GM23338 (cell line): ENCODE results near the gene EPB41L4A. TPM values are rescaled to one million over a fixed set of nuclear protein-coding genes. Genes with fewer than 3 reads are reported as not detected.
A peak's percentile ranks its signal among the peaks of the same experiment; 100 is the strongest.
"Not testable (repeated sequence)": the region's sequence is repeated elsewhere in the genome, so short reads cannot be mapped to it uniquely, and the experiment has no call there.

Experiments used
- ATAC-seq: fragments of 200-7000 bp; cut with Tn5 transposase; 3 replicates; pipeline ENCODE4 v1.9.1; 2020
- DNase-seq: peaks from one replicate; pipeline ENCODE4 v3.0.0-alpha.2; 2015; ENCODE audit warnings: low spot score
- H2AFZ ChIP-seq: fragments of 200-600 bp; sonication (generic); 2 replicates; pipeline ENCODE4 v1.8.0; 2016; ENCODE audit warnings: antibody characterized with exemption, mild to moderate bottlenecking, moderate library complexity
- H3F3A ChIP-seq: fragments of 200-600 bp; sonication (generic); replicated peaks from 2 replicates; pipeline ENCODE4 v1.8.0; 2017; ENCODE audit warnings: antibody characterized with exemption, mixed run types, low read depth
- H3K27ac ChIP-seq: fragments of 200-600 bp; sonication (generic); 2 replicates; pipeline ENCODE4 v1.6.1; 2016; ENCODE audit warnings: low read depth
- H3K27me3 ChIP-seq: fragments of 200-600 bp; sonication (generic); 2 replicates; pipeline ENCODE4 v1.8.0; 2016; ENCODE audit warnings: mild to moderate bottlenecking, mixed run types, moderate library complexity; ENCODE audit not compliant: insufficient read depth
- H3K36me3 ChIP-seq: fragments of 200-600 bp; sonication (generic); 2 replicates; pipeline ENCODE4 v1.8.0; 2016; ENCODE audit warnings: mild to moderate bottlenecking; ENCODE audit not compliant: insufficient read depth
- H3K4me1 ChIP-seq: fragments of 200-600 bp; sonication (generic); 2 replicates; pipeline ENCODE4 v1.8.0; 2016; ENCODE audit warnings: mild to moderate bottlenecking, moderate library complexity; ENCODE audit not compliant: insufficient read depth
- H3K4me2 ChIP-seq: fragments of 200-600 bp; sonication (generic); 2 replicates; pipeline ENCODE4 v1.7.1; 2017; ENCODE audit warnings: mixed run types
- H3K4me3 ChIP-seq: fragments of 200-600 bp; sonication (generic); 2 replicates; pipeline ENCODE4 v1.6.1; 2016; ENCODE audit warnings: mixed run types
- H3K79me2 ChIP-seq: fragments of 200-600 bp; sonication (generic); replicated peaks from 2 replicates; pipeline ENCODE4 v1.8.0; 2017; ENCODE audit warnings: mild to moderate bottlenecking; ENCODE audit not compliant: insufficient read depth
- H3K9me2 ChIP-seq: fragments of 200-600 bp; sonication (generic); 2 replicates; pipeline ENCODE4 v1.8.0; 2017; ENCODE audit not compliant: insufficient read depth
- H4K20me1 ChIP-seq: fragments of 200-600 bp; sonication (generic); replicated peaks from 2 replicates; pipeline ENCODE4 v1.8.0; 2017; ENCODE audit warnings: mild to moderate bottlenecking; ENCODE audit not compliant: insufficient read depth
- H3K27ac Mint-ChIP-seq: 2 replicates; pipeline ENCODE4 v1.8.0; 2020; ENCODE audit warnings: inconsistent platforms, mild to moderate bottlenecking, moderate library complexity, mixed read lengths
- H3K27me3 Mint-ChIP-seq: 3 replicates; pipeline ENCODE4 v1.8.0; 2022; ENCODE audit warnings: low read depth, mild to moderate bottlenecking, moderate library complexity, mixed read lengths, inconsistent platforms; ENCODE audit not compliant: insufficient read depth, poor library complexity
- H3K36me3 Mint-ChIP-seq: 3 replicates; pipeline ENCODE4 v1.8.0; 2021; ENCODE audit warnings: low read depth, mild to moderate bottlenecking, inconsistent platforms, moderate library complexity, mixed read lengths
- H3K4me1 Mint-ChIP-seq: 3 replicates; pipeline ENCODE4 v1.8.0; 2020; ENCODE audit warnings: mild to moderate bottlenecking, inconsistent platforms, mixed read lengths
- H3K4me3 Mint-ChIP-seq: 3 replicates; pipeline ENCODE4 v1.8.0; 2021; ENCODE audit warnings: moderate library complexity, mild to moderate bottlenecking, inconsistent platforms, mixed read lengths
- H3K9me3 Mint-ChIP-seq: 3 replicates; pipeline ENCODE4 v1.8.0; 2020; ENCODE audit warnings: moderate library complexity, mild to moderate bottlenecking, inconsistent platforms, mixed read lengths
- CREB1 ChIP-seq: fragments of 250-450 bp; sonication (Bioruptor Pico); IDR thresholded peaks from 2 replicates; pipeline ENCODE4 v1.5.0; 2020; ENCODE audit warnings: low read depth, mild to moderate bottlenecking, moderate library complexity
- CTCF ChIP-seq, 2 experiments: fragments of 200-600 bp in 1 of 2; sonication (generic) in 1 of 2; conservative IDR thresholded peaks; 2 replicates each; pipeline versions ENCODE4 v1.5.1 to v1.6.1; 2016 to 2017; ENCODE audit warnings: antibody characterized with exemption in 2 of 2, low read depth in 2 of 2, mild to moderate bottlenecking in 2 of 2, moderate library complexity in 1 of 2
- ETS1 ChIP-seq: IDR thresholded peaks from 2 replicates; pipeline ENCODE4 v1.6.1; 2016; ENCODE audit warnings: antibody characterized with exemption
- EZH2 ChIP-seq: fragments of 200-600 bp; sonication (generic); IDR thresholded peaks from one replicate; pipeline ENCODE4 v1.8.0; 2017; ENCODE audit warnings: antibody characterized with exemption, mild to moderate bottlenecking, low read depth; ENCODE audit not compliant: unreplicated experiment
- EZH2phosphoT487 ChIP-seq: fragments of 200-600 bp; sonication (generic); IDR thresholded peaks from one replicate; pipeline ENCODE4 v1.8.1; 2018; ENCODE audit warnings: antibody characterized with exemption; ENCODE audit not compliant: unreplicated experiment
- REST ChIP-seq: IDR thresholded peaks from one replicate; pipeline ENCODE4 v1.6.1; 2018; ENCODE audit warnings: antibody characterized with exemption; ENCODE audit not compliant: unreplicated experiment
- STAT1 ChIP-seq: IDR thresholded peaks from one replicate; pipeline ENCODE4 v1.6.1; 2016; ENCODE audit warnings: antibody characterized with exemption; ENCODE audit not compliant: unreplicated experiment
- ZNF114 ChIP-seq: fragments of 250-450 bp; sonication (Bioruptor Pico); IDR thresholded peaks from 2 replicates; pipeline ENCODE4 v1.5.0; 2020; ENCODE audit warnings: mild to moderate bottlenecking, moderate library complexity
- ZNF331 ChIP-seq: fragments of 250-450 bp; sonication (Bioruptor Pico); IDR thresholded peaks from 2 replicates; pipeline ENCODE4 v1.5.0; 2020; ENCODE audit warnings: low read depth, mild to moderate bottlenecking, moderate library complexity
- polyA plus RNA-seq: library from polyadenylated mRNA; unstranded; fragments of >200 nt; fragmentation: Nextera tagmentation; extraction: Ambion mirVana; gene quantifications from 2 replicates; pipeline ENCODE4 v1.2.1, GENCODE V29; 2016
- total RNA-seq: library from RNA; depleted of rRNA; stranded (reverse); fragments of >200 nt; shearing (Covaris generic); gene quantifications from 2 replicates; pipeline ENCODE4 v1.2.3, GENCODE V29; 2014

The EPB41L4A gene
- total and polyA plus RNA-seq, 2 experiments from 2014 or later: 5.7 to 6.0 TPM

GRCh38 chr5:112210430-112211005 is 208.6 kb downstream of the EPB41L4A start:
- peaks cover 33% of the 10 kb centered on the region for H3K4me1 Mint-ChIP-seq
- no peaks in the 10 kb centered on the region for H3K27me3 ChIP-seq
- no peaks in the 10 kb centered on the region for H3K9me3 Mint-ChIP-seq
- DNase-seq (peak; percentile 69), ATAC-seq (peak; percentile 63)
- peaks cover 4% of the 10 kb centered on the region; the same call in 1 of the 3 replicates for H3K36me3 Mint-ChIP-seq
- no peaks in the 10 kb centered on the region for H3K36me3 ChIP-seq
- no peaks in the 10 kb centered on the region; the same call in 1 of the 2 replicates for H3K9me2 ChIP-seq
- H3F3A ChIP-seq: no peaks in the 10 kb centered on the region
- H3K27me3 Mint-ChIP-seq: peaks cover 4% of the 10 kb centered on the region
- no peak overlapping the region for H3K4me3 ChIP-seq
- no peak overlapping the region for H3K27ac ChIP-seq
- H2AFZ ChIP-seq: no peak overlapping the region
- no peak for TF ChIP-seq STAT1
- peak; percentile 78 to 83 for TF ChIP-seq CTCF (conservative IDR thresholded peaks at IDR 0.05; ENCODE audit: low read depth in 2 of 2)
- TF ChIP-seq EZH2phosphoT487: no peak
- no peak overlapping the region for H3K4me2 ChIP-seq
- H3K27ac Mint-ChIP-seq: no peak overlapping the region
- no peaks in the 10 kb centered on the region for H4K20me1 ChIP-seq
- H3K4me3 Mint-ChIP-seq: no peak overlapping the region
- no peaks in the 10 kb centered on the region for H3K79me2 ChIP-seq
- H3K4me1 ChIP-seq: peaks cover 19% of the 10 kb centered on the region

GRCh38 chr5:112208699-112209615 is 210.1 kb downstream of the EPB41L4A start:
- no peak overlapping the region for H3K4me3 Mint-ChIP-seq
- Histone ChIP-seq H3K36me3 (no peaks in the 10 kb centered on the region), H3F3A (no peaks in the 10 kb centered on the region), H3K79me2 (no peaks in the 10 kb centered on the region), H2AFZ (no peak overlapping the region), H3K9me2 (no peaks in the 10 kb centered on the region; the same call in 1 of the 2 replicates), H3K4me2 (no peak overlapping the region), H4K20me1 (no peaks in the 10 kb centered on the region), H3K4me1 (peaks cover 35% of the 10 kb centered on the region), H3K27me3 (no peaks in the 10 kb centered on the region), H3K4me3 (no peak overlapping the region), H3K27ac (no peak overlapping the region)
- H3K9me3 Mint-ChIP-seq: no peaks in the 10 kb centered on the region
- H3K36me3 Mint-ChIP-seq: peaks cover 4% of the 10 kb centered on the region; the same call in 1 of the 3 replicates
- no peak for TF ChIP-seq EZH2
- TF ChIP-seq REST: no peak
- TF ChIP-seq STAT1: no peak
- TF ChIP-seq ZNF331: no peak
- no peak for TF ChIP-seq CREB1
- TF ChIP-seq ZNF114: no peak
- TF ChIP-seq CTCF (conservative IDR thresholded peaks at IDR 0.05; ENCODE audit: low read depth in 2 of 2): no peak
- TF ChIP-seq ETS1: no peak
- no peak overlapping the region for H3K27ac Mint-ChIP-seq
- peaks cover 49% of the 10 kb centered on the region for H3K4me1 Mint-ChIP-seq
- no peak for ATAC-seq
- peaks cover 4% of the 10 kb centered on the region for H3K27me3 Mint-ChIP-seq
- no peak for DNase-seq

- not testable (repeated sequence) for H3K27ac ChIP-seq, ATAC-seq, H4K20me1 ChIP-seq, H3K36me3 ChIP-seq, H3K27me3 Mint-ChIP-seq, H3K27ac Mint-ChIP-seq, DNase-seq, H3K4me3 Mint-ChIP-seq, H3F3A ChIP-seq, H3K4me2 ChIP-seq, H3K36me3 Mint-ChIP-seq, H3K27me3 ChIP-seq, H2AFZ ChIP-seq, H3K4me3 ChIP-seq, H3K79me2 ChIP-seq, H3K9me3 Mint-ChIP-seq, H3K9me2 ChIP-seq
- peaks cover 49% of the 10 kb centered on the region for H3K4me1 Mint-ChIP-seq
- H3K4me1 ChIP-seq: peaks cover 35% of the 10 kb centered on the region
These were observed 210.9 kb downstream of the EPB41L4A start for GRCh38 chr5:112208195-112208594.
